ENCODE results near the gene AHCTF1.
"Not testable (repeated sequence)": the region's sequence is repeated elsewhere in the genome, so short reads cannot be mapped to it uniquely, and the experiment has no call there.

Gene AHCTF1

DNA sequence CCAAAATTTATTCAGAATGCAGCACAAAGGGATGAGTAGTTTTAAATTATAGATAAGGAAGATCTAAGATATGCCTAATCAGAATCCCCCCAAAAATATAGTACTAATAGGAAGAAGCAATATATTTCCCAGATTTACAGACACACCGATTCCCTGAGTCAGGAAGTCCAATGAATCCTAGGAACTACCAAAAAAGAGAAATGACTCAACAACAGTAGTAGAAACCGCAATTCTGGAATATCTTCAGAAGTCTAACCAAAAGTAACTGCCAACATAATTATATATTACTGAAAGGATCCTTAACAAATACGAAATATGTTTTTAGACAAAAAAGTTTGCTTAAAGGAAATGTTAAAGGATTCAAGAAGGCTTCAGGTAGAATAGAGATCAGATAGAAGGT is 10.3 kb downstream of the AHCTF1 start:
- no peak for DNase-seq

DNA sequence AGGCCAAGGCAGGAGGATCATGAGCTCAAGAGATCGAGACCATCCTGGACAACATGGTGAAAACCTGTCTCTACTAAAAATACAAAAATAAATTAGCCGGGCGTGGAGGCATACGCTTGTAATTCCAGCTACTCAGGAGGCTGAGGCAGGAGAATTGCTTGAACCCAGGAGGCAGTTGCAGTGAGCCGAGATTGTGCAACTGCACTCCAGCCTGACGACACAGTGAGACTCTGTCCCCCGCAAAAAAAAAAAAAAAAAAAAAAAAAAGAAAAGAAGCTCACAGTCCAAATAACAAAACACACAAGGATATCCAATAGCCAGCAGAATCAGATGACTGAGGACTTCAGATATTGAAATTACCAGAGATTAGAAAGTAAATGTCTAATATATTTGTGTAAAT is 11.8 kb downstream of the AHCTF1 start:
- no peak for DNase-seq

DNA sequence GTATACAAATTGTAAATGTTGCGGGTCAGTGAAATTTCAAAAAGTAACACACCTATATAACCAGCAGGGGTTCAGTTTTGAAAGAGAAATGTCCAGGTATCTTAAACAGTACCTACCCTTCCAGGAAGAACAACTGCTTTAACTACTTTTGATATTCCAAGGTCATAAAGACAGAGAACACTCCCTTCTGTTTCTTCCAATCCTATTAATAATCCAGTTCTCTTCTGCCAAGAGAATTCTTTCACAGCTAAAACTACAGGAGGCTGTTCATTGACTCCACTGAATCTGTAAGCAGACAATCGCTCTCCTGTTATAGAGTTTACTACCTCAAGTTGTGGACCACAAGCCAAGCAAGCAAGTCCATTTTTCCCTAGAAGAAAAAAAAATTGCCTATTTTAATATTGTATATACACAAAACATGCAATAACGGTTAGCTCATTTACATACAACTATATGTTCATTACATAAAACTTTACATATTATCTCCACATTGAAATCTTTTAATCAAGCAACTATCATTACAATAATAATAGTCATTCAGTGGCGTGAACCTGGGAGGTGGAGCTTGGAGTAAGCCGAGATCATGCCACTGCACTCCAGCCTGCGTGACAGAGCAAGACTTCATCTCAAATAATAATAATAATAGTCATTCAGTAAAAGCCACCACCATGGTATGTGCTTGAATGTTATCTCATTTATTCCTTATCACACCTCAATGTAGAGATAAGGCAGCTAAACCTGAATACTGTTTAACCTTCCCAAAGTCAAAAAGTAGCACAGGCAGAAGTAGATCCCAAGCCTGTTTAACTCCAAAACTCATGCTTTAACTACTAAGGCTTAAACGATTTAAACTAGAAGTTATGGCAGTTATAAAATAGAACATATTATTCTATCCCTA is 15.5 kb downstream of the AHCTF1 start:
- not testable (repeated sequence) for DNase-seq

DNA sequence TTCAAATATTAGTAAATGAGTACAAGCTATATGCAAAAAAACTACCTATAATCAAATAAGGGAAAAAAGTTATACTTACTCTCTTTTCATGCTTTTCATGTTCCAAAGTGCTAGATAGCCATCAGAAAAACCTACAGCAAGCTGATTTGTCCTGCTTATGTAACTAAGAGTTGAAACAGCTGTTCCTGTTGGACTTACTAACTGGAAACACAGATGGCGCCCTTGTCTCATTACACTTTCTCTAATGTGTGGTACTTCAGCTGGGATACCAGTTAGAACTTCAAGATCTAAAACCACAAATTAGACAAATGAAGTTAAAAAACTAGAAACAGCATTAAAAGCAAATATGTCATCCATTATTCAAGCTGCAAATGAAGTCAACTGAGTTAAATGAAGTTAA is 24.3 kb downstream of the AHCTF1 start:
- no peak for DNase-seq

DNA sequence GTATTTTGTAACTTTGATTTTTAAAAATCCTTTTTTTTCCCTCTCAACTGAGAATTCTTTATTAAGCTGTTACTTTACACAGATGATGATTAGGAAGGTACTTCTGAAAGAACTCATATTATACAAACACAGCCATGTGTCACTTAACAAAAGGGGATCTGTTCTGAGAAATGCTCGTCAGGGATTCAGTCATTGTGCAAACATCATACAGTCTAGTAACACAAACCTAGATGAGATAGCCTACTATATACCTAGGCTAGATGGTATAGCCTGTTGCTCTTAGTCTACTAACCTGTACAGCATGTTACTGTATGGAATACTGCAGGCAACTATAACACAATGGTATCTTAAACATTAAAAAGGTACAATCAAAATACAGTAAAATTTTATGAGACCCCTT is 24.9 kb downstream of the AHCTF1 start:
- DNase-seq: no peak

DNA sequence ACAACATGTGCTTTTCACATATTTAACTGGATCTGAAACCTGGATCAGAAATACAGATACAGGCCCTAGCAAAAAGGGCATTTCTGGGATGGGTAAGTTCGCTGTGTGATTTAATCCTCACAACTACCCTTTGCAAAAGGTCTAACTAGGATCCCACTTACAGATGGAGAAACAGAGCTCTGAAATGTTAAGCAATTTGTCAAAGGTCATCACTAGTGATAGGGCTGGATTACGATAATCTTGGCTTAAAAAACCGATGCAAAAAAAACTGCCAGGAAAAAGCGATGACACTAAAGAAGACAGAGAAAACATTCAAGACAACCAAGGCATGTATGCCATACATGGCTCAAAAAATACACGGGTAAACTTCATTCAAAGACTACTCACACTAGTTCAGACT is 29.9 kb downstream of the AHCTF1 start:
- DNase-seq: no peak

DNA sequence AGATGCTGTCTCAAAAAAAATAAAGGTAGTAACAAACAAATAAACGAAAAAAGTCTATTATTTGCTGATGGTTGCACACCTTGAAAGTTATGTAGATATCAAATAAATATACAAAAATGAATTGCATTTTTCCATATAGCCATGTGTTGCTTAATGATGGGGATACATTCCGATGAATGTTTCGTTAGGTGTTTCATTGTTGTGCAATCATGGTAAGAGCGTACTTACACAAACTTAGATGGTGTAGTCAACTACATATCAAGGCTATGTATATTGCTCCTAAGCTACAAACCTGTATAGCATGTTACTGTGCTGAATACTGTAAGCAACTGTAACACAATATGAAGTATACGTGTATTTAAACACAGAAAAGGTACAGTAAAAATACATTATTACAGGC is 34.4 kb downstream of the AHCTF1 start:
- no peak for DNase-seq

DNA sequence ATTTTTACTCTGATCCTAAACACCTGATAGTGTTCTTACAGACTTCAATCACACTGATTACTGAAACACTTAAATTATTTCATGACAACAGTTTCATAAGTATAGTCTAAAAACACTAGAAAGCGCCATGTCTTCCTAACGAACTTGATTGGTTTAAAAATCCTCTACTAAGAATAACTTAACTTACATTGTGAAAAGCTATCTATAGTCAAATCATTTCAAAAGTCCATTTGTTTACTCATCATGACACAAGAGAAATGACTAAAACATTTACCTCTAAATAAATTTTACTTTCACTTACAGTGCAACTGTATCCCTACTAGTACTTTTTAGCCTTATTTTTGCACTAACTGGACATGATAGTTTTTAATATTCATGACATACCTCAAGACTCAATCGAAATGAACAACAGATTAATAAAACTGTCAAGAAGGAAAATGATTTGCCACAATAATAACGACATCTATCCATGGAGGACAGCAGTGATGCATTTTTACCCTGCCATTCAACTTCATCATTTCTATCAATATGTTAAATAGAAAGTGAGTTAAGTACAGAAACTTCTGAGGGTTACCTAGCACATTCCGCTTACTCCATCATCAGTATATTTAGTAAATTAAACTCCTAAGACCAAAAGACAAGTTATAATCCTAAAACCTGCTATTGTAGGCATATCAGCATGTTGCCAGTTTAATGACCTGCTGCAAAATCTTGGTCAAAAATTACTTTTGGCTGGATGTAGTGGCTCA is 38.4 kb downstream of the AHCTF1 start:
- DNase-seq: no peak

DNA sequence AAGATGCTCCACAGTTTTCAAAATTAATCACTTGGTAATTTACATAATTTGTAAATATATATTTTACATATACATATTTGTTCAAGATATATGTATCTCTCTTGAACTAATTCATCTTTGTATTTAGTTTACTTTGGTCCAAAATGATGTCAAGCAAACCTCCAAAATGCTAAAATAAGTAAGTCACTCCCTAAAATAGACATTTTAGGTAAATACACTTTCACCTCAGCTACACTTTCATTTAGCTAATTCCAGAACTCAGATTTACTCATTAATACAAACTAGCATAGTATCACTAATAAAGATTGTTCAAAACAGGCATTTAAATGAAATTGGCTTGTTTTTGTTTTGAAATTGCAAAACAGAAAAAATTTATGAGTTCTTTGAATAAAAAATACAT is 40.6 kb downstream of the AHCTF1 start:
- no peak for DNase-seq

DNA sequence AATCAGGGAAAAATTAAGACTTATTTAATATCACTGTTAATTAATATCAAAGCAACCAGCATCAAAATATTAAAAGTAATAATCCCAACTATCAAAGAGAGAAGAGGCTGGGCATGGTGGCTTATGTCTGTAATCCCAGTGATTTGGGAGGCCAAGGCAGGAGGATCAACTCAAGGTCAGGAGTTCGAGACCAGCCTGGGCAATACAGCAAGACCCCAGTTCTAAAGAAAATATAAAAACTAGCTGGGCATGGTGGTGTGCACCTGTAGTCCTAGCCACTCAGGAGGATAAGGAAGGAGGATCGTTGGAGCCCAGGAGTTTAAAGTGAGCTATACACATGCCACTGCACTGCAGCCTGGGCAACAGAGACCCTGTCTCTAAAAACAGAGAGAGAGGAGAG is 43.2 kb downstream of the AHCTF1 start:
- no peak for DNase-seq

DNA sequence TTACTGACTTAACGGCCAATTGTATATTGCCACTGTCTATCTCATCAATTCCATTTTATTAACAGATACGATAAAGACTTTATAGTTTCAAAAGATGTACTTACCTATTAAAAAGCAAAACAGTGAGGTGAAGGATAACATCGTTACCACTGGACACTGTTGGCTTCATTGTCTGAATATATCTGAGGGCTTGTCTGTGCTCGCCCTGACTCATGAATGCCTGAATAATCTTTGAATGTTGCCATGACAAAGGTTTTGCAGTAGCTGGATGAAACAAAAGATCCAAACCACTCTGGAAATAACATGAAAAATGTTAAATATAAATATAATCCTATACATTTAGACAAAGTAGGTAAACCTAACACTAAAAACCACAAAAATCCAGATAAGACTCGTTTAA is 46.4 kb downstream of the AHCTF1 start:
- DNase-seq: not testable (repeated sequence)

DNA sequence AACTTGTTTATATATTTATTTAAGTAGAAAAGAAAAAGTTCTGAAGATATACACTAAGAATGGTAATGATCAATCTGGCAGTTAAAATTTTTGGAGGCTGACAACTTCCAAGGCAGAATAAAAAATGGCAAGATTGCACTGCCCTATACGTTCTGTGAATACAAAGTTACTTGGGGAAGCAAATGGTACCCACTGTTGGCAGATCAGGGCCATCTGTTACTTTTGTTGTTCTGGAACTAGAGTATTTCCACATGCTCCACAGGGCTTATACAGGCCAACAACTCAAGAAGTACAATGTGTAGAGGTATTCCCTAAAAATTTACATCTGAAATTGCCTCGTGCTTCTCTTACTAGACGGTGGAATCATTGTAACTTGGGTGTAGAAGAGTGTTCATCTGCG is 53.2 kb downstream of the AHCTF1 start:
- DNase-seq: no peak

DNA sequence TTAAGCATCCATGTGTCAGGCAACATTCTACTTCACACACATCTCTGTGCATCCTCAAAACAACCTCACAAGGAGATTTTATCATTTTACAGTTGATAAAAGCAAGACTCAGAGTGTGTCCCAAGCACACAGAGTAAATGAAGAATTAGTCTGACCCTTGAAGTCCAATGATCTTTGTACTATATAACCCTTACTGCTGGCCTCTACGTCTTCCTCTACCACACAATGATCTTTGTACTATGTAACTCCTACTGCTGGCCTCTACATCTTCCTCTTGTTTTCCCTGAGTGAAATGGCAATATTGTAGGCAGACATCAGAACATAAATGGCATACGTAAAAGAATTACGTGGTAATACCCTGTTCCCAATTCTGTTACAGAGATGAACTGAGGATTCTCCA is 55.3 kb downstream of the AHCTF1 start:
- no peak for DNase-seq

DNA sequence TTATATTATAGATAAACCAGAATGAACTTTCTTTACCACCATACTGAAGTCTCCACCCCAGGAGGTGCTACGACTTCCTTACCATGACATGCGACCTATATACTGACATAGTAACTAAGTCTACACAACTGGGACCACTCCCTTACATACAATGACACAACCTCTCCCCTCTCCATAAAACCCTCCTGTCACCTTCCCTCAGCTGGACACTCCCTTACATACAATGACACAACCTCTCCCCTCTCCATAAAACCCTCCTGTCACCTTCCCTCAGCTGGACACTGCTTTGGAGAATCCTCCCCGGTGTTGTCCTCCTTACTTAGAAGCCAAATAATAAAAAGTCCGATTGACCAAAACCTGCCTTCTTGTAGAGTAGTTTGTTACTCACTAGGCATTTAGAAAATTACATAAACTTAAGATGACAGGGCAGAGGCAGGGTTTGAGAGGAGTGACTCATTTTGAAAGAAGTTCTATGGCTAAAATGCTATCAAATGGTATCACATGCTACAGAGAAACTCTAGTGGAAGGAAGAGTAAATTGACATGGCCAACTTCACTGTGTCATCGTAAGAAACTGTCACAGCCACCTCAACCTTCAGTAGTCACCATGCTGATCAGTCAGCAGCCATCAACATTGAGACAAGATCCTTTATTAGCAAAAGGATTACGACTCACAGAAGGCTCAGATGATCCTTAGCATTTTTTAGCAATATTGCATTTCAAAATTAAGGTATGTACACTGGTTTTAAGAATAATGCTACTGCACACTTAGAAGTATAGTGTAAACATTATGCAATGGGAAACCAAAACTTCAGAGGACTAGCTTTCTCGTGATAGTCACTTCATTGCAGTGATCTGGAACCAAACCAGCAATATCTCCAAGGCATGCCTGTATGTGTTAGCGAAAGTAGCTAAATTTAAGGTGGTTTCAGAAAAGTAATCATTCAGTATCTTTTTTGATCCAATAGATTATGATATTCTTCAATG is 56.4 kb downstream of the AHCTF1 start:
- no peak for DNase-seq

DNA sequence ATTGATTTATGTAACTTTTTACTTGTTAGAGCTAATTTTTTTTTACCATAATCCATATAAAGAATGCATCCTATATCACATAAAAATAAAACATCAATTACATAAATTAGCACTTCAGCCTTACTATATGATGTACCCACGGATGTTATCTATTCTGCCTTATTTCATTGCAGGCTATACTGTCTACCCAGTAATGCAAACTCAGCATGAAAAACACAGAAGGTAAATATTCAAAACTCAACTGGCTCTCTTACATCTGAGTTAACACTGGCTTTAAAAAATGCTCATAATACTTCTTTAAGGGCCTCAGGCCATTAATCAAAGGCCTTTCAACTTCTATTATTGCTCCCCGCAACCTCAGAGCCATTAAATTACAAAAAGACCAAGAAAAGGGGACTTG is 65.8 kb downstream of the AHCTF1 start:
- no peak for DNase-seq

DNA sequence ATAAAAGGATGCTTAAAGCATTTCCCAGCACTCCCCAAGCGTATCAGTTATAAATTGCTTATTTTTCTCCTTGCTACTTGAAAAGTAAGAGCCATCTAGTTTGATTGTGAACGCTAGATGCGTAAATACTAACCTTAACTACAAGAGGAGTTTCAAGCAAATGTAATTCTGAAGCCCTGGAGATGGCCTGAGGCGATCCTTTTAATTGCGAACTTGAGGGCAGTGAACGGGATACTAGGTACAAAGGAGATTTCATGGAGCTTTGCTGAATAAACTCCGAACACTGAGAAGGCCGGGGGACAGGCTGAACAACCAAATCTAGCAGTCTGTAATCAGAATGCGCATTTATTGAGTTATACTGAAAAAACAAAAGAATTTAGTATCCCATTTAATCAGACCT is 68.0 kb downstream of the AHCTF1 start:
- DNase-seq: not testable (repeated sequence)

DNA sequence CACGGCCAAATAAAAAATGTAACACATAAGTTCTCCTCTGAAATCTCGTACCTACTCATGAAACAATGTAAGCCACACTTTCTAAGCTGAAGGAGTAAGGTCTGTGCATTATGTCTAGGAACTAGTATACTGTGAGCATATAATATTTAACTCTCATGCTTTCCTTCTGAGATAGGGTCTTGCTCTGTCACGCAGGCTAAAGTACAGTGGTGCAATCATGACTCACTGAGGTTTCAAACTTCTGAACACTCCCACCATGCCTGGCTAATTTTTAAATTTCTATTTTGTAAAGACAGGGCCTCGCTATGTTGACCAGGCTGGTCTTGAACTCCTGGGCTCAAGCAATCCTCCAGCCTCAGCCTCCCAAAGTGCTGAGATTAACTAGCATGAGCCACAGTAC is 71.3 kb downstream of the AHCTF1 start:
- no peak for DNase-seq

DNA sequence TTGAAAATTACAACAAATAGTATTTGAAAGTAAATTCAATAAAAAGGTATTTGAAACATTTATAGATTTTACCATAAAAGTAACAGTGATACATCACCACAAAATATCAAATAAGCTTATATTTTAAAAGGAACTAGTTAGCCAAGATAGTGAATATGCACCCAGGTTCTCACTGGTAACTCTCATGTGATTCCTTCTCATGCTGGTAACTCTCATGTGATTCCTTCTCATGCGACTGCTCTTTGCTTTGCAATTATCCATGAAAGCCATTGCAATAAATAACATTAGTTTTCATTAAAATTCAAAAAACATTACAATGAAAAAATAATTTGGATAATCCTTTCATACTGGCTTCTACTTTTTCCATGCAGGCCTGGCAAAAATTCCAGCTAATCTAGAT is 75.4 kb downstream of the AHCTF1 start:
- no peak for DNase-seq

DNA sequence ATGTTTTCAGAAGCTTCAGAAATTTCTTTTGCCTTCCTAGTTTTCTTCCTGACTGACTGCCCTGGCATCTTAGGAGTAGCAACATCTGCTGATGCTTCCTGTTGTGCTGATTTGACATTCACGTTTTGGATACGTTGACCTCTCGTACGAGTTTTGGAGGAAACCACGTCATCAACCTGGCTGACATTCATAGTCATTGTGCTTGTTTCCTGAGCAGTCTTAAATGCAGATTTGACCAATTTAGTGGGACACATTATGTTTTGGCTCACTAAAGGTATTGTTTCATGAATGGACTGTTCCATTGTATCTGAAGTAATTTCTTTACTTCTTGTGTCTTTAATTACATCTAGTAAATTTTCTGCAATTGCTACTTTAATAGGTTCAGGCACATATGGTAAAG is 81.1 kb downstream of the AHCTF1 start:
- DNase-seq: not testable (repeated sequence)

DNA sequence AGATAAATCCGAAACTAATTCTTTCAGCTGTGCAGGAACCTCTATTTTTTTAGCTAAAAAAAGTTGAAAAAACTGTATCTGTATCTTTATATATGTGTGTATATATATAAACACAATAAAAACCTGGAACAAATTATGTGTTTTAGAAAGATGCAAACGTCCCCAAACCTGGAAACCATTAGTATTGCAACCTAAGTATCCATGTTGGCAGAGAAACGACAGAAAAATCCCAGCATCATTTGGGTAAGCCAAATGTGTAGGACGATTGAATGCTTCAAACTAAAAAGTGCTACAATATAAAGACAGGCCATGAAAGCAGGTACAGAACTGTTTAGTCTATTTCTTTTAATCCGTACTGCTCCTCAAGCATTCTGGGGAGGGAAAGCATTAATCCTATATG is 87.9 kb downstream of the AHCTF1 start:
- no peak for DNase-seq

DNA sequence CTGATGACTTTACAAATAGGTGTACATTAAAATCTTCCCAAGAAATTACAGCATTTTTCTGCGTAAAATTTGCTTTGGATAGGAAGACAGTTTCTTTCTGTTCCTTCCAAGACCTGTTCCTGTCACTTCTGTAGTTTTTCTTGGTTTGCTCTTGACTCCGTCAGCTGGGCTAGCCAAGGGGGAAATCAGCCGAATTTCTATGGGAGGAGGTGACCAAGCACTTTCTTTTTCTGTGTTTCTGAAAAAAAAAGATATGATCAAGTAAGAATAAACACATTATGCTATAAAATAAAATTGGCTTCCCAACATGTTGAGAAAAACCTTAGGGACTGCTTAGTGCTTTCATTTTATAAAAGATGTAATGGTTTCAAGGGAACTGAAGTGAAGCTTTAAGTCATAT is 91.0 kb downstream of the AHCTF1 start:
- not testable (repeated sequence) for DNase-seq

DNA sequence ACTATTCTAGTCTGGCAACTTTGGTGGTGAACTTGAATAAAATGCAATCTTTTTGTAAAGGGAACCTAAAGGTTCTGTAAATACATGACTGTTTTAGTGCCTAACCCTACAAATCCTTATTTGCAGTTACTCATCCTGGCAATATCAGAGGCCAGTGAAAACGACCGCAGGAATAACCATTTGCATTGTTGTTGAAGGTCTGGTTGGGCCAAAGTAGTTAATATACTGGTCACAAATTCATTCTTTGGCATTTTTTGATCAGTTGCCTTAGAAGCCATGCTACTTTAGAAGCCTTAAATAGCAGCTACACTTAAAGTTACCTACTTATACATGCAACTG is 93.7 kb downstream of the AHCTF1 start:
- no peak for DNase-seq

DNA sequence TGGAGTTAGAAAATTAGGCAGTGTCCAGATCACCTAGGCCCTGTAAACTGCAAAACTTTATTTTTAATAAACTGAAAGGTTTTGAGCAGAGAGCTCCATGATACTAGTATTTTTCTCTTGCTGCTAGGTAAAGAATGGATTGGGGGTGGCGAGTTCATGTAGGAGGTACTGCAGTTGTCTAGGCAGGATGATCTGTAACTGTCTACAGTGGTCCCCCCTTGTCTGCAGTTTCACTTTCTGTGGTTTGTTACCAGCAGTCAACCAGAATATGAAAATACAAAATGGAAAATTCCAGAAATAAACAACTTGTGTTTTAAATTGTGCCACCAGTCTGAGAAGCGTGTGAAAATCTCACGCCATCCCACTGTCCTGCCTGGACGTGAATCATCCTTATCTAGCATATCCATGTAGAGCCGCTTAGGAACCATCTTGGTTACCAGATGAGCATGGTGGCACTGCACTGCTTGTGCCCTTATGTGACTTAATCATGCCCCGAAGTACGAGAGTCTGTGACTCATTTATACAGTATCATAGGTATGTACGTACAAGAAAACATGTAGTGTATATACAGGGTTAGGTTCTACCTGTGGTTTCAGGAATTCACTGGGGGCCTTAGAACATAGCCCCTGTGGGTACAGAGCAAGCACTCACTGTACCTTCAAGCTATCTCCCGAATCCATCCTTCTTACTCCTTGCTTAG is 94.2 kb downstream of the AHCTF1 start:
- peak in 1 of 2 experiments; percentile 19 for DNase-seq
